ENCODE measurements around the gene FRMPD1. TPM values are rescaled to one million over a fixed set of nuclear protein-coding genes. Genes with fewer than 3 reads are reported as not detected.

FRMPD1 gene
- polyA plus RNA-seq, 2 of the 4 experiments (the other 2 are of a cell fraction), result 0.01 TPM; not detected in 1

- no peak for DNase-seq (ENCODE audit: low read depth in 1 of 2, low spot score in 1 of 2)
- Histone ChIP-seq H3K4me1 (no peaks in the 10 kb centered on the region), H3K4me2 (no peak overlapping the region), H3K27ac (no peak overlapping the region), H3K4me3 (no peak overlapping the region), H3K9me3 (no peaks in the 10 kb centered on the region)
- FAIRE-seq, result no peak
- ATAC-seq, result no peak
- ChIA-PET CTCF (no interaction called here), POLR2A (no interaction called here)
- WGBS (ENCODE audit: missing lambda C conversion rate), result 71% methylated on average over 14 of the region's 15 CpGs
- TF ChIP-seq REST (IDR thresholded peaks at IDR 0.05) (no peak), FOSB (CRISPR knock-in tag; IDR thresholded peaks at IDR 0.05) (no peak), RFX5 (IDR thresholded peaks at IDR 0.05) (no peak), ZC3H11A (IDR thresholded peaks at IDR 0.05) (no peak), CTCF (IDR thresholded peaks at IDR 0.05) (no peak), ZFP36 (IDR thresholded peaks at IDR 0.05; ENCODE audit: borderline replicate concordance, partially characterized antibody) (no peak), GATA3 (IDR thresholded peaks at IDR 0.05; ENCODE audit: borderline replicate concordance) (no peak), SMC3 (IDR thresholded peaks at IDR 0.05) (no peak), POLR2AphosphoS2 (conservative IDR thresholded peaks at IDR 0.05; ENCODE audit: low read length) (no peak), EHF (CRISPR knock-in tag; IDR thresholded peaks at IDR 0.05) (no peak), HOXB5 (CRISPR knock-in tag; IDR thresholded peaks at IDR 0.05) (no peak), EHMT2 (IDR thresholded peaks at IDR 0.05; ENCODE audit: low read depth) (no peak), CHD4 (IDR thresholded peaks at IDR 0.05; ENCODE audit: borderline replicate concordance) (no peak)
- TF ChIP-seq, protein P1, sequence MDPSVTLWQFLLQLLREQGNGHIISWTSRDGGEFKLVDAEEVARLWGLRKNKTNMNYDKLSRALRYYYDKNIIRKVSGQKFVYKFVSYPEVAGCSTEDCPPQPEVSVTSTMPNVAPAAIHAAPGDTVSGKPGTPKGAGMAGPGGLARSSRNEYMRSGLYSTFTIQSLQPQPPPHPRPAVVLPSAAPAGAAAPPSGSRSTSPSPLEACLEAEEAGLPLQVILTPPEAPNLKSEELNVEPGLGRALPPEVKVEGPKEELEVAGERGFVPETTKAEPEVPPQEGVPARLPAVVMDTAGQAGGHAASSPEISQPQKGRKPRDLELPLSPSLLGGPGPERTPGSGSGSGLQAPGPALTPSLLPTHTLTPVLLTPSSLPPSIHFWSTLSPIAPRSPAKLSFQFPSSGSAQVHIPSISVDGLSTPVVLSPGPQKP (IDR thresholded peaks at IDR 0.05; ENCODE audit: low read depth, low read length), result no peak
- TF ChIP-seq, protein P2, sequence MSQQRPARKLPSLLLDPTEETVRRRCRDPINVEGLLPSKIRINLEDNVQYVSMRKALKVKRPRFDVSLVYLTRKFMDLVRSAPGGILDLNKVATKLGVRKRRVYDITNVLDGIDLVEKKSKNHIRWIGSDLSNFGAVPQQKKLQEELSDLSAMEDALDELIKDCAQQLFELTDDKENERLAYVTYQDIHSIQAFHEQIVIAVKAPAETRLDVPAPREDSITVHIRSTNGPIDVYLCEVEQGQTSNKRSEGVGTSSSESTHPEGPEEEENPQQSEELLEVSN (IDR thresholded peaks at IDR 0.05; ENCODE audit: borderline replicate concordance, low read depth), result no peak
These were observed 90.0 kb downstream of the FRMPD1 start for GRCh38 chr9:37740631-37741328.

- Histone ChIP-seq H3K9me3 (no peaks in the 10 kb centered on the region), H3K27ac (no peak overlapping the region), H3K4me1 (no peaks in the 10 kb centered on the region), H3K4me2 (no peak overlapping the region), H3K4me3 (no peak overlapping the region)
- 77% methylated on average over 4 of the region's 8 CpGs for WGBS (ENCODE audit: missing lambda C conversion rate)
- TF ChIP-seq HDAC2 (IDR thresholded peaks at IDR 0.05) (no peak), CHD4 (IDR thresholded peaks at IDR 0.05; ENCODE audit: borderline replicate concordance) (no peak), NPAS2 (CRISPR knock-in tag; IDR thresholded peaks at IDR 0.05; ENCODE audit: borderline replicate concordance) (no peak), RFX5 (IDR thresholded peaks at IDR 0.05) (no peak), POLR2AphosphoS2 (conservative IDR thresholded peaks at IDR 0.05; ENCODE audit: low read length) (no peak), JUN (IDR thresholded peaks at IDR 0.05) (no peak), KDM5A (IDR thresholded peaks at IDR 0.05) (no peak), HEYL (CRISPR knock-in tag; IDR thresholded peaks at IDR 0.05) (no peak), ZFP36 (IDR thresholded peaks at IDR 0.05; ENCODE audit: borderline replicate concordance, partially characterized antibody) (no peak), CEBPB (IDR thresholded peaks at IDR 0.05) (no peak), TP53 (CRISPR knock-in tag; IDR thresholded peaks at IDR 0.05) (no peak)
- TF ChIP-seq, protein P3, sequence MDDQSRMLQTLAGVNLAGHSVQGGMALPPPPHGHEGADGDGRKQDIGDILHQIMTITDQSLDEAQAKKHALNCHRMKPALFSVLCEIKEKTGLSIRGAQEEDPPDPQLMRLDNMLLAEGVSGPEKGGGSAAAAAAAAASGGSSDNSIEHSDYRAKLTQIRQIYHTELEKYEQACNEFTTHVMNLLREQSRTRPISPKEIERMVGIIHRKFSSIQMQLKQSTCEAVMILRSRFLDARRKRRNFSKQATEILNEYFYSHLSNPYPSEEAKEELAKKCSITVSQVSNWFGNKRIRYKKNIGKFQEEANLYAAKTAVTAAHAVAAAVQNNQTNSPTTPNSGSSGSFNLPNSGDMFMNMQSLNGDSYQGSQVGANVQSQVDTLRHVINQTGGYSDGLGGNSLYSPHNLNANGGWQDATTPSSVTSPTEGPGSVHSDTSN (IDR thresholded peaks at IDR 0.05), result no peak
- ChIA-PET POLR2A (no interaction called here), CTCF (interaction anchor here (0.9 to 1.6 kb wide), 7 partner anchors 9 to 654 kb away, joined by 3 to 5 read pairs (median 3); no protein-coding TSS in a partner anchor)
- no peak for DNase-seq (ENCODE audit: low read depth in 1 of 2, low spot score in 1 of 2)
- no peak for FAIRE-seq
- ATAC-seq, result no peak
These were observed 95.2 kb downstream of the FRMPD1 start for GRCh38 chr9:37745970-37746369.
